ENCODE measurements around the gene RCSD1.

DNA sequence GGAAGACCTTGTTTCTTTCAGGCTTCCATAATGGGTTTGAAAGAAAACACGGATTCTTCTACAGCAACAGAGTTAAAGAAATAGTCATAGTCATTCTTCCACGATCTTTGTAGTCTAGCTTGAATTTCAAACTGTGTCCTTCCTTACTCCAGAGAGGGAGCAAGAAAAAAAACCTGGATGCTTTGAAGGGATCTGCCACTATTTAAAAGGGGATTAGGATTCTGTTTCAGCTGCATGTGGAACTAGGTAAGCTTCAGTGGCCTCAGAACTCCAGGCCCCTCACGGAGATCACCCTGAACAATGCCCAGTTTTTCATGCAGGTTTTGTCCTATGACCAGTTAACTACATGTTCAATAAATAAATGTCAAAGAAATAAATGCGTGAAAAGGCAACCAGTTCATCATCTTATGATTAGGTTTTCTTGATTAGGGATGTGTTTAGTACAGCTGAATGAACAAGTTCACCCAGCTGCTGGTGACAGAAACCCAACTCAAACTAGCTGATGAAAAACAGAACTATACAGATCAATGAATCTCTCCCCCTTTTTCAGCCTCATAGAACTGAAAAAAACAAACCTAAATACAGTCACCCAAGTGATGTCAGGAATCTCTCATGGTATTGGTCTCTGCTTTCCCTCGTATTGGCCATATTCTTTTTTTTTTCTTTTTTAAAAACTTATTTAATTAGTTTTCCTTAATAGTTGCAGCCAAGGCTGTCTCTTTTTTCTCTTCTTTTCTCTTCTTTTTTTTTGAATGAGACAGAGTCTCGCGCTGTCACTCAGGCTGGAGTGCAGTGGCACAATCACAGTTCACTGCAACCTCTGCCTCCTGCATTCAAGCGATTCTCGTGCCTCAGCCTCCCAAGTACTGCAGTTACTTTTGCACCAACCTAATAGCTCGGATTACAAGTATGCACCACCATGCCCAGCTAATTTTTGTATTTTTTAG is 77.2 kb downstream of the RCSD1 start:
- TF ChIP-seq, protein P1, sequence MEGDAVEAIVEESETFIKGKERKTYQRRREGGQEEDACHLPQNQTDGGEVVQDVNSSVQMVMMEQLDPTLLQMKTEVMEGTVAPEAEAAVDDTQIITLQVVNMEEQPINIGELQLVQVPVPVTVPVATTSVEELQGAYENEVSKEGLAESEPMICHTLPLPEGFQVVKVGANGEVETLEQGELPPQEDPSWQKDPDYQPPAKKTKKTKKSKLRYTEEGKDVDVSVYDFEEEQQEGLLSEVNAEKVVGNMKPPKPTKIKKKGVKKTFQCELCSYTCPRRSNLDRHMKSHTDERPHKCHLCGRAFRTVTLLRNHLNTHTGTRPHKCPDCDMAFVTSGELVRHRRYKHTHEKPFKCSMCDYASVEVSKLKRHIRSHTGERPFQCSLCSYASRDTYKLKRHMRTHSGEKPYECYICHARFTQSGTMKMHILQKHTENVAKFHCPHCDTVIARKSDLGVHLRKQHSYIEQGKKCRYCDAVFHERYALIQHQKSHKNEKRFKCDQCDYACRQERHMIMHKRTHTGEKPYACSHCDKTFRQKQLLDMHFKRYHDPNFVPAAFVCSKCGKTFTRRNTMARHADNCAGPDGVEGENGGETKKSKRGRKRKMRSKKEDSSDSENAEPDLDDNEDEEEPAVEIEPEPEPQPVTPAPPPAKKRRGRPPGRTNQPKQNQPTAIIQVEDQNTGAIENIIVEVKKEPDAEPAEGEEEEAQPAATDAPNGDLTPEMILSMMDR (IDR thresholded peaks at IDR 0.05; ENCODE audit: low read depth, low read length, poor library complexity, severe bottlenecking), result no peak
- TF ChIP-seq EZH2phosphoT487 (IDR thresholded peaks at IDR 0.05; ENCODE audit: borderline replicate concordance, low read length), result no peak

Data from DOHH2 (cell line).